Mesodermal cell (in vitro differentiated cells): ENCODE results near the gene ETV4.

Source experiments
- H3K27ac ChIP-seq: 2 replicates; pipeline ENCODE4 v1.7.0; 2013; ENCODE audit warnings: mild to moderate bottlenecking, low read depth, low read length, moderate library complexity; ENCODE audit not compliant: severe bottlenecking
- H3K36me3 ChIP-seq: 2 replicates; pipeline ENCODE4 v1.7.1; 2013; ENCODE audit warnings: mild to moderate bottlenecking, low read length, moderate library complexity; ENCODE audit not compliant: control insufficient read depth, insufficient read depth
- H3K4me1 ChIP-seq: one replicate; pipeline ENCODE4 v1.7.1; 2013; ENCODE audit warnings: mild to moderate bottlenecking, low read length; ENCODE audit not compliant: insufficient read depth, control insufficient read depth, poor library complexity, severe bottlenecking
- H3K4me3 ChIP-seq: 2 replicates; pipeline ENCODE4 v1.7.0; 2013; ENCODE audit warnings: low read length, control low read depth, mild to moderate bottlenecking; ENCODE audit not compliant: insufficient read depth, poor library complexity, severe bottlenecking; ENCODE audit errors: extremely low read depth
- H3K9me3 ChIP-seq: 2 replicates; pipeline ENCODE4 v1.7.1; 2013; ENCODE audit warnings: mild to moderate bottlenecking, low read length, moderate library complexity; ENCODE audit not compliant: control insufficient read depth
- WGBS, 2 experiments: methylation state at CpG; one replicate each; pipeline ENCODE4 v1.1.5; 2013; ENCODE audit warnings: missing lambda C conversion rate in 2 of 2; ENCODE audit not compliant: insufficient coverage in 2 of 2; 5-methylcytosine and 5-hydroxymethylcytosine counted together

ETV4 gene

GRCh38 chr17:43581130-43581529 lies 35.0 kb upstream of the ETV4 start:
- 83 to 100% methylated on average over 2 of the region's 4 CpGs for WGBS, 2 experiments
- Histone ChIP-seq H3K4me1 (peaks cover 40% of the 10 kb centered on the region), H3K27ac (no peak overlapping the region)

GRCh38 chr17:43579566-43580140 lies 33.5 kb upstream of the ETV4 start:
- 86% methylated on average over 2 of the region's 9 CpGs; no CpG with 5 or more reads in 1 of the 2 experiments for WGBS, 2 experiments
- Histone ChIP-seq H3K27ac (peak overlapping the region; percentile 52), H3K9me3 (no peaks in the 10 kb centered on the region), H3K36me3 (no peaks in the 10 kb centered on the region), H3K4me1 (peaks cover 48% of the 10 kb centered on the region), H3K4me3 (no peak overlapping the region)

More at GRCh38 chr17:43581130-43581529, 35.0 kb upstream of the ETV4 start:
- Histone ChIP-seq H3K9me3 (no peaks in the 10 kb centered on the region), H3K36me3 (no peaks in the 10 kb centered on the region), H3K4me3 (no peak overlapping the region)

GRCh38 chr17:43578699-43579565 lies 32.8 kb upstream of the ETV4 start:
- Histone ChIP-seq H3K4me1 (peaks cover 46% of the 10 kb centered on the region), H3K4me3 (no peak overlapping the region), H3K9me3 (no peaks in the 10 kb centered on the region), H3K36me3 (no peaks in the 10 kb centered on the region), H3K27ac (peak overlapping the region; percentile 52)
- WGBS, 2 experiments: 55 to 64% methylated on average over 7 to 9 of the region's 13 CpGs

GRCh38 chr17:43578404-43578698 lies 32.2 kb upstream of the ETV4 start:
- H3K27ac ChIP-seq: peak overlapping the region; percentile 49
- H3K4me1 ChIP-seq: peaks cover 43% of the 10 kb centered on the region
- no CpG with 5 or more reads among the region's 1 CpG for WGBS, 2 experiments

GRCh38 chr17:43577664-43578403 lies 31.7 kb upstream of the ETV4 start:
- Histone ChIP-seq H3K36me3 (no peaks in the 10 kb centered on the region), H3K4me1 (peaks cover 43% of the 10 kb centered on the region), H3K27ac (peak overlapping the region; percentile 49), H3K9me3 (no peaks in the 10 kb centered on the region), H3K4me3 (no peak overlapping the region)
- WGBS, 2 experiments: 61 to 63% methylated on average over 11 to 13 of the region's 14 CpGs

More at GRCh38 chr17:43578404-43578698, 32.2 kb upstream of the ETV4 start:
- H3K9me3 ChIP-seq: no peaks in the 10 kb centered on the region
- no peaks in the 10 kb centered on the region for H3K36me3 ChIP-seq
- H3K4me3 ChIP-seq: no peak overlapping the region

GRCh38 chr17:43576563-43577229 lies 30.6 kb upstream of the ETV4 start:
- H3K9me3 ChIP-seq: no peaks in the 10 kb centered on the region
- no peak overlapping the region for H3K27ac ChIP-seq
- 9 to 78% methylated on average over 1 to 7 of the region's 10 CpGs for WGBS, 2 experiments
- peaks cover 43% of the 10 kb centered on the region for H3K4me1 ChIP-seq
- no peak overlapping the region for H3K4me3 ChIP-seq
- H3K36me3 ChIP-seq: no peaks in the 10 kb centered on the region

GRCh38 chr17:43574896-43575525 lies 28.9 kb upstream of the ETV4 start:
- H3K27ac ChIP-seq: no peak overlapping the region
- no peak overlapping the region for H3K4me3 ChIP-seq
- no peaks in the 10 kb centered on the region for H3K36me3 ChIP-seq
- 66 to 82% methylated on average over 3 of the region's 5 CpGs for WGBS, 2 experiments
- no peaks in the 10 kb centered on the region for H3K9me3 ChIP-seq
- peaks cover 43% of the 10 kb centered on the region for H3K4me1 ChIP-seq

- peaks cover 36% of the 10 kb centered on the region for H3K4me1 ChIP-seq
- H3K36me3 ChIP-seq: no peaks in the 10 kb centered on the region
- no peak overlapping the region for H3K27ac ChIP-seq
- H3K4me3 ChIP-seq: no peak overlapping the region
- H3K9me3 ChIP-seq: no peaks in the 10 kb centered on the region
- 90 to 93% methylated on average over 13 of the region's 13 CpGs for WGBS, 2 experiments
Measured at GRCh38 chr17:43574348-43574747, 28.2 kb upstream of the ETV4 start.

- peaks cover 30% of the 10 kb centered on the region for H3K4me1 ChIP-seq
- 65 to 74% methylated on average over 5 to 6 of the region's 7 CpGs for WGBS, 2 experiments
- H3K36me3 ChIP-seq: no peaks in the 10 kb centered on the region
- no peaks in the 10 kb centered on the region for H3K9me3 ChIP-seq
- no peak overlapping the region for H3K27ac ChIP-seq
- H3K4me3 ChIP-seq: no peak overlapping the region
Measured at GRCh38 chr17:43573579-43574321, 27.6 kb upstream of the ETV4 start.
